Urinary bladder (tissue), 4 donors: Measurements from ENCODE around the gene NRF1. TPM values are rescaled to one million over a fixed set of nuclear protein-coding genes. Genes with fewer than 3 reads are reported as not detected.

Source experiments
- DNase-seq: peaks from one replicate; pipeline ENCODE4 v3.0.0-alpha.2; 2015; ENCODE audit errors: extremely low spot score
- H3K27ac ChIP-seq: one replicate; pipeline ENCODE4 v1.5.1; 2013; ENCODE audit warnings: low read depth, mild to moderate bottlenecking, moderate library complexity
- H3K36me3 ChIP-seq: one replicate; pipeline ENCODE4 v1.6.1; 2013; ENCODE audit warnings: mild to moderate bottlenecking, moderate library complexity; ENCODE audit not compliant: insufficient read depth
- H3K4me1 ChIP-seq: one replicate; pipeline ENCODE4 v1.6.1; 2013; ENCODE audit warnings: mild to moderate bottlenecking, moderate library complexity; ENCODE audit not compliant: insufficient read depth
- H3K4me3 ChIP-seq: one replicate; pipeline ENCODE4 v1.5.1; 2013; ENCODE audit warnings: low read depth, low read length
- WGBS: extraction: QIAGEN DNeasy Blood & Tissue Kit; methylation state at CpG from one replicate; pipeline ENCODE4 v1.1.7; 2013; 5-methylcytosine and 5-hydroxymethylcytosine counted together
- polyA plus RNA-seq: library from polyadenylated mRNA; stranded (reverse); fragments of 200-250 nt; gene quantifications from one replicate; pipeline ENCODE4 v1.2.3, GENCODE V29; 2013
- total RNA-seq: library from RNA; depleted of rRNA; stranded (reverse); fragments of >200 nt; gene quantifications from one replicate; pipeline ENCODE4 v1.2.3, GENCODE V29; 2014
- donor health status: healthy with polysubstance abuse.
- donor health status: healthy.

Gene NRF1
- total and polyA plus RNA-seq, 2 donors = 12.8 to 23.9 TPM

DNA sequence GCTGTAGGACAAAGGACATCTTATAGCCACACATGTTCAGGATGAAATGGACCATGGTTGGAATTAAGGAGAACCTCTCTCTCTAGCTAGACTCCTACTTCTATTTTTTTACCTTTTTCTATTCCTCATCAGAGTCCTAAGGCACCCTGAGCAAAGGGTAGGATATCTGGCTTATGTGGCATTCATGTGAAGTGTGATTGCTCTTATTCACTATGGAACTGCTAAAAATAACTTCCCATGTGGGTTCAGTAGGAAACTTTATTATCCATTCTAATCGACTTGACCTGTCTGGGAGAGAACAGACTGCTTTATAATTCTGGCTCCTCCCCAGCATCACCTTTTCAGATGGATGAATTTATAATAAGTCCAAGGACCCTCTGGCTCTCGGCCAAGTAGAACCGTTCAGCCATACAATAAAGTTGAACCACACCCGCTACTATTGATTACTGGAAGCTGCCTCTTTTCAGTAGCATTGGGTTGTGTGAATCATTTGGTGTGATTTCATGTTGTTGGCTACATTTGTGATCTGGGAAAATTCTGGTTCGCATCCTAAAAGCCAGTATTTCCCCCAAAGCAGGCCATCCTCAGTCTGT is 117.5 kb downstream of the NRF1 start:
- WGBS = 73% methylated on average over 5 of the region's 5 CpGs
- Histone ChIP-seq H3K36me3 (peaks cover 7% of the 10 kb centered on the region), H3K4me3 (no peak overlapping the region), H3K27ac (no peak overlapping the region), H3K4me1 (no peaks in the 10 kb centered on the region)
- DNase-seq = no peak

- 80% methylated on average over 2 of the region's 2 CpGs for WGBS
- peaks cover 6% of the 10 kb centered on the region for H3K36me3 ChIP-seq
These were observed 118.0 kb downstream of the NRF1 start for GRCh38 chr7:129729511-129729910.

DNA sequence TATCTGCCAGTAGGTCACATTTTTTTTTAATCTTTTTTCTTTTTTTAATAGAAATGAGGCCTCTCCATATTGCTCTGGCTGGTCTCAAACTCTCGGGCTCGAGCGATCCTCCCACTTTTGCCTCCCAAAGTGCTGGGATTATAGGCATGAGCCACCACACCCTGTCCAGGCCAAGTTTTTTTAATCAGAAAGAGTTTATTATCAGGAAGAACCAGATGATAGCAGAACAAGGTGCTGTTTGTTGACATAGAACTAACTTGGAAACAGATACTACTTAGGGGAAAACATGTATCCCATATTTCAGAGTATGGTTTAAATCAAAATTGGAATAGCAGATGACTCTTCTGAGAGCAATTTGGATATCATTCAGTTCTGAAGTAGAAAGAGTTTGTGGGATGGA is 118.6 kb downstream of the NRF1 start:
- no peak overlapping the region for H3K27ac ChIP-seq
- H3K4me1 ChIP-seq = no peaks in the 10 kb centered on the region
- WGBS = 98% methylated on average over 3 of the region's 3 CpGs
- no peak overlapping the region for H3K4me3 ChIP-seq
- H3K36me3 ChIP-seq = peaks cover 6% of the 10 kb centered on the region
- no peak for DNase-seq

More at GRCh38 chr7:129729511-129729910, 118.0 kb downstream of the NRF1 start:
- DNase-seq = no peak
- H3K27ac ChIP-seq = no peak overlapping the region
- no peaks in the 10 kb centered on the region for H3K4me1 ChIP-seq
- H3K4me3 ChIP-seq = no peak overlapping the region

DNA sequence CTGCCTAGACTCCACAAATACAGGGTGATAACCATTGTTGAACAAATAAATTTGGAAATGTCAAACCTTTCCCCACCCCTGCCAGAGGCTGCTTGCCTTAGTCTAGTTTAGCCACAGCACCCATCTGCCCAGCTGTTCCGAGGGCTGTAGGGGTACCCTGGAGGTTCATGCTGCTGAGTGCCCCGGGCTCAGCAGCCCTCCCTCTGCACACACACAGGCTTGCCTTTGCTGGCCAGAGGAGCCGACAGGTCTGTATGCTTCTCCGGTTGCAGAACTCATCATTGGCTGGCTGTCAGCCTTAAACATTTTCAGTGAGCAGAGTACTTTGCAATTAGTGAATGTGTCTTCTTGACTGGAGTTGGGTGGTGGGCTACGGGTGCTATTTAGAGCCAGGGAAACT is 122.9 kb downstream of the NRF1 start:
- H3K4me3 ChIP-seq = no peak overlapping the region
- 88% methylated on average over 5 of the region's 5 CpGs for WGBS
- no peak for DNase-seq
- no peak overlapping the region for H3K27ac ChIP-seq
- H3K36me3 ChIP-seq = peaks cover 7% of the 10 kb centered on the region
- H3K4me1 ChIP-seq = no peaks in the 10 kb centered on the region

DNA sequence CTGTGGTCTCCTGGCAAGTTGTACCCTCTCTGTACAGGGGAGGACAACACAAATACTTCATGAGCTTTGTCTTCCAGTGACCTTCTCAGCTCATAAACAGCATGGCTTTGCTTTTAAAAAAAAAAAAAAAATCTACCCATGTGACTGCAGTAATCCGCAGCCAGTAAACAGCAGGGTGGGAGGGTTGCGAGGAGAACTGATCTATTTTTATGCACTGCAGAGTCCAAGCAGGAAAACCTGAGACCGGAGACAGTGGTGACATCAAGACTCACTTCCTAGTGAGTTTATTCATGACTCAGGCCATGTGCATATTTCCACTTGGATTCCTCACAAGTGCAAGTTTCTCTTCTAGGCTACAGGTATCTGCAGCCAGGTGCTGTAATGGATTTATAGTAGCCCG is 127.9 kb downstream of the NRF1 start:
- Histone ChIP-seq H3K4me3 (no peak overlapping the region), H3K36me3 (peaks cover 3% of the 10 kb centered on the region), H3K4me1 (no peaks in the 10 kb centered on the region), H3K27ac (no peak overlapping the region)
- WGBS = 42% methylated on average over 4 of the region's 4 CpGs
- no peak for DNase-seq

DNA sequence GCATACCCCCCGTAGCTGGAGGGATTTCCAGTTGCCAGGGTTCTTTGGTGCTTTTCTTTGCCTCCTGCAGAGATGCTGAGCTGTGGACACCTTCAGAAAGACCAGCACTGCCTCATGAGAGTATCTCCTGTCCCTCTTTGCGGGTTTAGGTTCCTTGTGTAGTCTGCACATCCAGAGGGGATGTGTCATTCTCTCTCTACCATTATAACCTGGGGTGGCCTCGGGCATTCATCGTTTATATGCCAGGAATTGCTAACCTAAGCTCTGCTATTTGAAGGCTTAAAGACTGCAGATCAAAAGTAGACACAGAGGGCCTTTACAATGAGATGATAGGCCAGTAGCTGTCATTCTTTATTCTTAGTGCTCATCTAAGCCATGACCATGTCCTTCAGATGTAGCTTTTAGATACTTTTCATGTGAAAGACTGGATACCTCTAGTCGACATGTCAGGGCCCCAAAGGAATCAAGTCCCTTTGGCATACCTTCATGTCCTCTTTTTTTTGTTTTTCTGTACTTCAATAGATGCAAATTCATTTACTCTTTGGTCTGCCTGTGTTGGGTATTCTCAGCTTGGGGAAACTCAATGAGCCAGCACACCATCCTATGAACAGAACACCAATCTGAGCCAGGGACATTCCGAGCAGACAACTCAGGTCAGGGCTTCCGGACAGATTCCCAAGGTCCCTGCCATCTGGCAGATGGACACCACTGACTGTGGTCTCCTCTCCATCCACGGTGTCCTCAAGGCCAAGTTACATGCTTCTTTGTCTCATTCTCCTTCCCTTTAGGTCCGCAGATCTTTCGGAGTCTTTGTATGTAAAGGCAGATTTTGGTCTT is 129.3 kb downstream of the NRF1 start:
- H3K4me3 ChIP-seq = no peak overlapping the region
- peaks cover 3% of the 10 kb centered on the region for H3K36me3 ChIP-seq
- WGBS = 94% methylated on average over 10 of the region's 10 CpGs
- H3K27ac ChIP-seq = no peak overlapping the region
- H3K4me1 ChIP-seq = no peaks in the 10 kb centered on the region
- no peak for DNase-seq

GRCh38 chr7:129741743-129742213 is 130.3 kb downstream of the NRF1 start:
- Histone ChIP-seq H3K4me3 (no peak overlapping the region), H3K36me3 (peaks cover 3% of the 10 kb centered on the region), H3K27ac (no peak overlapping the region), H3K4me1 (no peaks in the 10 kb centered on the region)
- WGBS = 44% methylated on average over 2 of the region's 2 CpGs
- no peak for DNase-seq

- Histone ChIP-seq H3K36me3 (no peaks in the 10 kb centered on the region), H3K4me3 (no peak overlapping the region), H3K4me1 (no peaks in the 10 kb centered on the region), H3K27ac (no peak overlapping the region)
- DNase-seq = no peak
- WGBS = 90% methylated on average over 5 of the region's 5 CpGs
These were observed 130.7 kb downstream of the NRF1 start for GRCh38 chr7:129742256-129742655.

DNA sequence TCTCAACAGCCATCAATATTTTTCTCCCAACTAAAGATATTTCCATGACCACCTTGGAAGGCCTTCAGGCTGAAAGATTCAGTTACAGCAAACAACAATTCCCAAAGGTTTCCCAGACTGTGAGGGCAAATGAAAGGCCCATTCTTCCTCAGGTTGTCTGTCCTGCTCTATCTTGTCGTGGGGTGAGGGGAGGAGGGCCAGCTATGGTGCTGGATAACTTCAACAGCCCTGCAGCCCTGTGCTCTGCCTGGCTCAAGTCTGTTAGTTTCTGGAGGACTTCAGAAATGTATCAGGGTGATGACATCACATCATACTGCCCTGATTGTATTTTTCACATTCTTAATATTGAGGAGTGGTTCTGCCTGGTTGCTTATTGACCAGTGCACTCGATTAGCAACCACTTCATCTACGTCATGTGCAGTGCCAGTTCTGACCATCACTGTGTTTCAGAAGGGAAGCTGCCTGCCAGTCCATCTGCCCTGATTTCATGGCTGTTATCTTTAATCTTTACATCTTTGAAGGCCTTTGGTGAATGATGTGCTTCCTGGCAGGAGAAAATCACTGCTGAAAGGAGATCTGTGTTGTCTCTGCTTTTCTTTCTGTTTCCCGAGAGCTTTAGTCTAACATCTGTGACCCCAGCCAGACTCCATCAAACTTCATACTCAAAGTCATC is 135.5 kb downstream of the NRF1 start:
- WGBS = 85% methylated on average over 4 of the region's 4 CpGs
- peaks cover 2% of the 10 kb centered on the region for H3K36me3 ChIP-seq
- DNase-seq = no peak

DNA sequence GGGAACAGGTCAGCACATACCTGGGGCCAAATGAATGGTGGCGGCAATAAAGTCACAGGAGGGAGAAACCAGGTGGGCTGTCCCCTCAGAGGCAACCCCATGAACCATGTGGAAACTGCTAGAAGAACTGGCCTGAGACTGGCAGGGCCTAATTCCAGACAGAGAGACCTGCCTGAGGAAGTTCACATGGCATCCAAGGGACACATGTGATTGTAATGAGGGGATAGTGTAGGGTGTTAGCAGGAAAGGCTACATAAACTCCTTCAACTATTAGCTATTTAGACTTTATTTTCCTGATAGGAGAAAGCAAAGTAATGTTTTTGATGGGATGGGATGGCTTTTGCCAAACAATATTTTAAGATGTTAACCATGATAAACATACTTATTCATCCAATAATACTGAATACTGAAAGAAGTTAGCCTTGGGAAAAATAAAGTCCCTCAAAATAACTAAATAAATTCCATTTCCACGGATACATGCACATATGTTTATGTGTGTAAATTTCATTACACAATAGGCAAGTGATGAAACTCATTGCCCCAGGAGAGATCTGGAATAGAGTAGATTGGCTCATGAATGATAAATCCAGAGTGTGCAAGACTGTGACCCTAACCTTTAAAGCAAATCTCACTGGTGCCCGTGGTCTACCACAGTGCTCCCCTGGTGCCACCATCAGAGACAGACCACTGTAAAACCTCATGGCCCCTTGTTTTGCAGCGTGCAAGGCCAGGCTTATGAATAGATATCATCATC is 137.0 kb downstream of the NRF1 start:
- H3K36me3 ChIP-seq = peaks cover 2% of the 10 kb centered on the region
- 88% methylated on average over 4 of the region's 4 CpGs for WGBS
- no peaks in the 10 kb centered on the region for H3K4me1 ChIP-seq

More for the DNA sequence above, 135.5 kb downstream of the NRF1 start:
- Histone ChIP-seq H3K27ac (no peak overlapping the region), H3K4me3 (no peak overlapping the region), H3K4me1 (no peaks in the 10 kb centered on the region)

DNA sequence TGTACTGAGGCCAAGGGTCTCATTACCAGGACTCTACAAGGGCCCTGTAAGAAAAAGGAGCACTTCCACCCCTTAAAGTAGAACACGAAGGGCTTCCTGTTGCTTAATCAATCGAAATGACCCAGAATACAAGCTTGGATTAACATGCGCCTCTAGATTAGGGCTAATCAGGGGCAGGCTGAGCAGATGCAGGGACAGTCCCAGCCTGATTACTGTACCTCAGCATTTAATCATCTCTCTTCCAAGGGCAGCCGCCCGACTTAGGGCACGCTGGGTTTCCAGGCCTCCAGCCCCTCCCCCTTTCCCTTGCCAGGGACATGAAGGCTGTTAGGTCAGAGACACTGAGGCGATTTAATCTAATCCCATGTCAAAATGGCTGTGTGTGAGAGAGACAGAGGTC is 138.6 kb downstream of the NRF1 start:
- Histone ChIP-seq H3K4me1 (no peaks in the 10 kb centered on the region), H3K4me3 (no peak overlapping the region), H3K27ac (no peak overlapping the region), H3K36me3 (peaks cover 2% of the 10 kb centered on the region)
- no peak for DNase-seq
- 89% methylated on average over 7 of the region's 7 CpGs for WGBS

More for the DNA sequence above, 137.0 kb downstream of the NRF1 start:
- Histone ChIP-seq H3K4me3 (no peak overlapping the region), H3K27ac (no peak overlapping the region)
- no peak for DNase-seq

DNA sequence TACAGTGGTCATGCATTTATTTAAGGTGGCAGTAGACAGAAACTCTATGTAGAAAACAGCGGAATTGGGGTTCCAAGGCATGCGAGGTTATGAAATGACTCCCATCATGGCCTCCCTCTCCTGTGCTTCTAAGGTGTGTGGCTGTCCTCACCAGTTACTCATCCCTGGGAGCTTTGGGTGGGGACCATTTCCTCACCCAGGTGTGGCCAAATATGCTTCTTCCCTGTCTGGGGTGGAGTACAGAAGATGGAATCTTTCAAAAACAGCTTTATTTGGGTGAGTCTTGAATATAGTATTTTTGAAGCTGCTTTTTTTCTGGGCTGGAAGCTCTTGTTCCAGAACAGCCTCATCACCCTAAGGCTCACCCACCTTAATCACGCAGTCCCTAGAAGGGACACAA is 139.0 kb downstream of the NRF1 start:
- over 99% methylated on average over 3 of the region's 3 CpGs for WGBS
- H3K4me3 ChIP-seq = no peak overlapping the region
- H3K36me3 ChIP-seq = peaks cover 2% of the 10 kb centered on the region
- H3K27ac ChIP-seq = no peak overlapping the region
- DNase-seq = no peak
- no peaks in the 10 kb centered on the region for H3K4me1 ChIP-seq

DNA sequence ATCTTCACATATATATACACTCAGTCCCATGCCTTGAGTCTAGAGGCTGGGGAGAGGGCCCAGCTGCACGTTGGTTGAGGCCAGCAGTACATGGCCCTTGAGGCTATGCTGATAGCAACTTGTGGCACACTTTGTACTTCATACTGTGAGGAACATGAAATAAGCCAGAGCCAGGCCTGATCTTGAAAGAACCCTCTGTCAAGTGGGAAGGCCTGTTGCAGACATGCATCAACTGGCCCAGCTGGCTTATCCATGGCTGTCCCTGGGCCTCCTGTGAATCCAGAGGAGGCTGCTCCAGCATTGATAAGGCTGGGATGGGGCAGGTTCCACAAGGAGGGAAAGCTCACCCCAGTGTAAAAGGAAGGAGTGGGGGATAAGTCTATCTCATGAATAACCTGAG is 140.4 kb downstream of the NRF1 start:
- WGBS = 69% methylated on average over 1 of the region's 1 CpG

More for the DNA sequence above, 140.4 kb downstream of the NRF1 start:
- H3K27ac ChIP-seq = no peak overlapping the region
- peaks cover 2% of the 10 kb centered on the region for H3K36me3 ChIP-seq
- no peak overlapping the region for H3K4me3 ChIP-seq
- H3K4me1 ChIP-seq = no peaks in the 10 kb centered on the region
- no peak for DNase-seq
